GM19025 (cell line): ENCODE results near the gene MTSS2.
"Not testable (repeated sequence)": the region's sequence is repeated elsewhere in the genome, so short reads cannot be mapped to it uniquely, and the experiment has no call there.

ENCODE experiments used
- ATAC-seq: cut with Tn5 transposase; IDR thresholded peaks from one replicate; pipeline ENCODE4 v1.9.1; 2021; ENCODE audit warnings: mild to moderate bottlenecking, low read depth, moderate library complexity; ENCODE audit not compliant: unreplicated experiment

The MTSS2 gene

GRCh38 chr16:70676675-70677498 lies 9.0 kb downstream of the MTSS2 start:
- no peak for ATAC-seq

DNA sequence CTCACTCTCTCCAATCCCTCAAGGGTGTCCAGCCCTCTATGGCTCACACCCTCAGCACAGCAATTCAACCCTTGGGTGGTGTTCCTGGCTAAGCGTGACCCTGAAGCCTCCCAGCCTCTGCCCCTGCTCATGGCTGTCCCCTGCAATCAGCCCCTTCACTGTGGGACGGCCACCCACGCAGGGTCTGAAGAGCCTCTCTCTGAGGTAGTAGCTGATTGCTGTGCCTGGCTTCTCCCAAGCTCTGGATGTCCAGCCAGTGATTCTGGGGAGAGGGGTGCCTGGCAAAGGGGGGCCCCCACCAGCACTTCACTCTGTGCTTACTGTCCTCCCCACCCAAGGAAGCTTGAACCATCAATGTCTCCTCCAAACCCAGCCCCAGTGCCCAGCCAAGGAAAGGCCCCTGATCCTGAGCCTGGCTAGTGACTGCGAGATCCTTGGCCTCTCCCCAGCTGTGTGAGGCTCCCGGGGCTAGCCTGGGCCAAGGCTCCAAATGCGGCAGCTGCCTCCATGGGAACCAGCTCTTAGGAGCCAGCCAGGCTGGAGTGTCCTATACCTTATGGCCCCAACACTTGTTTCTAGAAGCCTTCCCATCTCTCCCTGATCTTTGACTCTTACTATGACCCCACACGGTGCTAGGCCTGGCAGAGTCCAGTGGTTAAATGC lies 9.9 kb downstream of the MTSS2 start:
- no peak for ATAC-seq

GRCh38 chr16:70674221-70675014 lies 11.4 kb downstream of the MTSS2 start:
- no peak for ATAC-seq

DNA sequence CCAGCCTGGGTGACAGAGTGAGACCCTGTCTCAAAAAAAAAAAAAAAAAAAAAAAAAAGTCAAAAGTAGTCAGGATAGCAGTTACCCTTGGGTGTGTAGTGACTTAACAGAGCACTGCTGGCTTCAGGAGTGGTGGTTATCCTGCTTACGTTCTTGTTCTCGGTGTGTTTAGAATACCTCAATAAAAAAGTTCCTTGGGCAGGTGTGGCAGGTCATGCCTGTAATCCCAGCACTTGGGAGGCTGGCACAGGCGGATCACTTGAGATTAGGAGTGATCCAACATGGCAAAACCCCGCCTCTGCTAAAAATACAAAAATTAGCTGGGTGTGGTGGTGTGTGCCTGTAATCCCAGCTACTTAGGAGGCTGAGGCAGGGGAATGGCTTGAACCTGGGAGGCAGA lies 14.9 kb downstream of the MTSS2 start:
- not testable (repeated sequence) for ATAC-seq

DNA sequence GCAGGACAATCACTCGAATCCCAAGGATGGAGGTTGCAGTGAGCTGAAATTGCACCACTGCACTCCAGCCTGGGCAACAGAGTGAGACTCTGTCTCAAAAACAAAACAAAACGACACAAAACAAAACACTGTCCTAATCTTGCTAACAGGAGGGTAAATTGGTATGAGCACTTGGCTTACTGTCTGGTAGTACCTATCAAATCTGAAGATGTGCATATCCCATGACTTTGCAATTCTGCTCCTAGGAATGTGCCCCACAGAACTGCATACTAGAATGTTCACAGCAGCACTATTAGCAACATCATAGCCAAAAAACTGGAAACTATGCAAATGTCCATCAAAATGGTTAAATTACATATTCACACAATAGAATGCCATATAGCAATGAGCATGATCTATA lies 15.7 kb downstream of the MTSS2 start:
- no peak for ATAC-seq

DNA sequence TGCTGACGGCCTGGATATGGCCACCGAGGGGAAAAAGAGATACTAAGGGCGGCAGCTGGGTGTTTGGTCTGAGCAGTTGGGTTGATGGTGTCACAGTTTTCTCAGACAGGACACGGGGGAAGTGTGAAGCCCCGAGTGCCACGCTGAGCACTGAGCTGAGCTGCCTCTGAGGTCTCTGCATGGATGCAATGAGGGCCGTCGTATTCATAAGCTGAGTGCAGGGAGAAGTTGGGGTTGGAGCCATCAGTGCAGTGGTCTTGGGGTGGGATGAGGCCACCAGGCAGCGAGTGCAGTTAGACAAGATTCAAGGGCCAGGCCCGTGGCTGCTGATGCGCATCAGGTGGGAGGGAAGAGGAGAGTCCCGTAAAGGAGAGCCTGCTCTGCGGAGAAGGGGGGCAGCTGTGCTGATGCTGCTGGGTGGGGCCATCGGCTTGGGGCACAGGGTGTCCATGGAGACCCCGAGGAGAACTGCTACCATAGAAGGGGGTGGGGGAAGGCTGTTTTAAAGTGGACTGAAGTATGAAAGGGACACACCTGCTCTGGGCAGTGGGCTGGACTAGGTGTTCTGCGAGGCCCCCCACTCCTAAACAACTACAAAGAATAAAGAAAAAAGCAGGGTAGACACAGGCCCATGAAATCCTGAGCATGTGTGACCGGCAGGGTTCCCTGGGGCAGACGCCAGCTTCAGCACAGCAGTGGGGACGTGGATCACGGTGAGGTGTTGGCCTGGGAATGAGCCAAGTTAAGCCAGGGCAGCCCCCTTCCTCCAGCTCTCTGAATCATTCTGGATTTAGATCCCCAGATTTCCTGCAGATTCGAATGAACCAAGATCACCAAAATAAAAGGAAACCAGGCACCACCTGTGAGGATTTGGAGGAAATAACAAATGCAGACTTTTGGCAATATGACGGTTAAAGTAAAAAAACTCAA lies 19.8 kb downstream of the MTSS2 start:
- no peak for ATAC-seq

DNA sequence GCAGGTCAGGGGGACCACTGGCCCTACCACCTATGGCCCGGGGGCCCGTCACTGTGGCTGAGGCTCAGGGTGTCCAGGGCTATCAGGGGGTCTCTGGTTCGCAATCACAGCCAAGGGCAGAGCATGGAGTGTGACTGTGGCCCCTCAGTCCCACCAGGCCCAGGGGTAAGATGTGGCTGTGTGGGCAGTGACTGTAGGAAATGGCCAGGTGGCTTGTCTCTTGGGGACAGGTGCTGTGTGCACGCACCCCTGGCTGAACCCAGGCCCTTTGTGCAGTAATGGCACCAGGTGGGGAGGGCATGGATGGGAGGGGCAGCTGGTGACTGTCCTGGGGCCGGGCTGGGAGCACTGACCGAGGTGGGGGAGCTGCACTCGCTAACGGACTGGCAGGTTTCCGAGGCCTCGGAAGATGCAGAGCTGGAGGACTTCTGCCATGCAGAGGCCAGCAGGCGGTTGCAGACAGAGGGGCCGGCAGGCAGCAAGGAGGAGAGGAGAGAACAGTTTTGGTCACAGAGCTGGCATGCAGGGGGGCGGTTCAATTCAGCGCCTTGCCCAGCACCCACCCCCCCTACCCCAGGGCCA lies 20.6 kb downstream of the MTSS2 start:
- no peak for ATAC-seq

- no peak for ATAC-seq
These were observed 21.3 kb downstream of the MTSS2 start for GRCh38 chr16:70664325-70665112.

DNA sequence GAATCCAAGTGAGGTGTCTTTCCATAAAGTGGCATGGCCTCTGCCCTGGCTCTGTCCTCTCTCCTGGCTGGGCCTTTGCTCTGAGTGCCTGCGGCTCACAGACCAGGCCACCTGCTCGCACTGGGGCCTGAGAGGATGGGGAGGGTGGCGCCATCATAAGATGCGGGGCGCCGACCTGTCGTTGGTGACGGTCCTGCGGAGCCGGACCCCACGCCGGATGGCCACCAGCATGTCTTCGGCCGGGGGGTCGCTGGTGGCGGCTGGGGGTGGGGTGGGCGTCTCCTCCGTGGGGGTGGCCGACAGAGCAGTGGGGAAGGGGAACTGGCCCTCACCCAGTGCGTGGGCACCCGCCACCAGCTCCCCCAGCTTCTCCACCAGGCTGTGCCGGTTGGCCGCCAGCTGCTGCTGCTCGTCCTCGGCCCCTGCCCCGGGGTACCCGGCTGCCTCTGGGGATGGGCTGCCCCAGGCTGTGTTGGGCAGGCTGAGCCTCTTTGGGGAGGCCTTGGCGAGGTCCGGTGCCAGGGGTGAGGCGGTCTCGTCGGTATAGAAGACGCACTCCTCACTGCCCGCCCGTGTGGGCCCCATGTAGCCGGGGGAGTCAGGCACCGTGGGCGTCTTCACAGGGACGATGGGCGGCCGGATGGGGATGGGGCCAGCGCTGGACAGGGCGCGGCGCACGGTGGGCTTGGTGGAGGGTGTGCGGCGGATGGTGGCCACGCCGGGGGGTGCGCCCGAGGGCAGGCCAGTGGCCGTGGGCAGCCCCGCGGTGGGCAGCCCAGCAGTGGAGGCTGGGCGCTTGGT lies 22.1 kb downstream of the MTSS2 start:
- ATAC-seq = no peak

- no peak for ATAC-seq
These were observed 22.8 kb downstream of the MTSS2 start for GRCh38 chr16:70662991-70663523.

DNA sequence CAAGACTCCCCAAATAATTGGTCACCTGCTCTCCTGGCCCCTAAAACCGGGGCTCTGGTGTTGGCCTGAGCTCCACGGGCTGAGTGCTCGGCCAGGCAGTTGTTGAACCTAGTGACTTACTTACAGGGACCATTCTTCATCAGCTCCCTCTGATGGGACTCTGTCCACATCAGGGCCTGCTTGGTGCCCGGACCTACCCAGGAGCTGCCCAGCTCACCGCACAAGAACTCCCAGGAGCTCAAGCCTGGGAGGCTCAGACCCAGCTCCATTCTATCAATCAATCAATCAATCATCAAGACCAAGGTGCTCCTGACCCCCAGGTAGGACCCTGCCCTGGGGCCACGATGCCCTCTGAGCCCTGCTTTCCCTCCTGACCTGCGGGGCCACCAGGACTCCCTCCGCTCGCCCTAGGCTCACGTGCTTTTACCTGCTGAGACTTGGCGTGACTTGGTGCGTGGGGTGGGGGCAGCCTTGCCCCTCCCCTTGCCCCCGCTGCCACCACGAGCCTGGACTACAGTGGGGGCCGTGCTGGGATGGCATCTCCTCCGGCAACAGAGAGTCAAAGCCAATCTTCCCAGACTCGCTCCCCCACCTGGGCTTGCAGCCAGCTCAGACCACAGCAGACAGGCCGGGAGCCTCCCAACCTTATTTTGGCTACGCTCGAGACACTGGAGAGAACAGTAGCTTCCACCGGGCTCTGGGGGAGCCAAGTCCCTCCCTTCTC lies 23.8 kb downstream of the MTSS2 start:
- no peak for ATAC-seq

DNA sequence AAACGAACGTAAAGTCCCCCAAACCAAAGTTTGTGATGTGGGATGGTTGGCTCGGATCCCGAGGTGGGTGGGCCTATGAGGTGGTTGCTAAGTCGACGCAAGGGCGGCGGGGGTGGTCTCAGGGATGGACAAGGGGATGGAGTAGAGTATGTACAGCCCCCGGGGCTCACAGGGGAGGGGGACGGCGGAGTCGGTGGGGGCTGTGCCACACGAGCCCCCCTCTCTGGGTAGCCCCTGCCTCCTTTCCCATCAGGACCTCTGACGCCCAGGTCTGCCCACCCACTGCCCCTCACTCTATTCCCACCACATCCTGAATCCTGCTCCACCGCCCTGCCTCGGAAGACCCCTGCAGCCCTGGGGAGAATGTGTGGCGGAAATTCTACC lies 24.3 kb downstream of the MTSS2 start:
- ATAC-seq = no peak

DNA sequence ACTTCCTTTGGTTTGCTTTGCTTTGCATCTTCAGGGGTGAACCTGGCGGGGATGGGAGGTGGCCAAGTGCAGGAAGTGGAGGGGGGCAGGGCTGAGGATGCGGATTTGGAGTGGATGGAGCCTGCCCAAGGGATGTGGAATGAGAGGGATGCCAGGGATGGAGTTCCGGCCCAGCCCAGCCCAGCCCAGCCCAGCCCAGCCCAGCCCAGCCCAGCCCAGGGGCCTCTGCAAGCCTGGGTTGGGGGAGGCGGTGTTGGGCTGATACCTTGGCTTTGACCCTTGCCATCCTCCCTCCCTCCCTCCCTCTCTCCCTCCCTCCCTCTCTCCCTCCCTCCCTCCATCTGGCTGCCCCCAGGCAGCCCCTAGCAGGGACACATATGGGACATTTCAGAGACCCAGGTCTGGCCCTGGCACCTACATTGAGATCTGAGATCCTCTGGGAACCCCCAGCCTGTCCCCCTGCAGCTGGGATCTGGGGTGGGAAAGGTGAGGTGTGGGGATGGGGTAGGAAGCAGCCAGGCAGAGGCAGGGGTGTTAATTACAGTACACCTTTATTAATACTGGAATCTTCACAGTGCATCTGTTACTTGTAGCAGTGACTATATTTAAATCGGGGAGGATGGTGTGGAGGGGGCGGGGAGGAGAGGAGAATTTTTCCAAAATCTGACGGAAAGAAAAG lies 25.0 kb downstream of the MTSS2 start:
- ATAC-seq = no peak

- ATAC-seq = no peak
These were observed 25.7 kb downstream of the MTSS2 start for GRCh38 chr16:70659953-70660671.

DNA sequence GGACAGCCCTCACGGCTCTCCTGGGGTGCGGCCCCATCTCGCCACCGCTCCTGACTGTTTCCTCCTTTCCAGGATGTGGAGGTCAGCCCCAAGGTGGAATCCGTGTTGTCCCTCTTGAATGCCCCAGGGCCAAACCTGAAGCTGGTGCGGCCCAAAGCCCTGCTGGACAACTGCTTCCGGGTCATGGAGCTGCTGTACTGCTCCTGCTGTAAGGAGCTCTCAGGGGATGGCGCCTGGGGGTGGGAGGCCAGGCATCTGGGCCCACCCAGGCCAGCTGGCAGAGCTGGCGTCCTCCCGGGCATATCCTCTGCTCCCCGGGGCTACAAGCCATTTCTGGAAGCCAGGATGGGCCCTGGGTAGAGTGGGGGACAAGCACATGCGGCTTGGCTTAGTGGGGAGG lies 26.3 kb downstream of the MTSS2 start:
- ATAC-seq = no peak

DNA sequence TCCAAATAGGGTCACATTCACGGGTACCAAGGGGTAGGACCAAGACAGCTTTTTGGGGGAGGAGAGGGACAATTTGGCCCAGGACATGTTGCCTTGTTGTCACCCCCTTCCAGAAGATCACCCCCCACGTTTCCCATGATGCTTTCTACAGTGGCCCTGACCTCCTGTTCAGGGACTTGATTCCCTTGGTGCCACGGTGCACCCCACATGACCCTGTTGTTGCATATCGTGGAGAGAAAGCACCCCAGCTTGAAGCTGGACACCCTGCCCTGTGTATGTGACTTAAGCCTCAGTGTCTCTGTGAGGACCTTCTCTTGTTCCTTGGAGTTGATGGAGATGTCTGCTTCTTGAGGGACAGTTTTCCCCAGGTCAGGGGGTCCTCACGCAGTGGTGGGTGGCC lies 26.9 kb downstream of the MTSS2 start:
- no peak for ATAC-seq
